GM12864 (cell line): ENCODE results near the gene SNAPIN.

ENCODE experiments used
- DNase-seq: peaks from one replicate; pipeline ENCODE4 v3.0.0-alpha.2; 2011; ENCODE audit warnings: low read depth
- H3K4me3 ChIP-seq: 2 replicates; pipeline ENCODE4 v1.5.1; 2011; ENCODE audit warnings: mild to moderate bottlenecking, low read depth, low read length, control low read depth
- CTCF ChIP-seq: IDR thresholded peaks from 2 replicates; pipeline ENCODE4 v1.5.1; 2011; ENCODE audit warnings: low read depth, mild to moderate bottlenecking, moderate library complexity, low read length, control low read depth, inconsistent platforms; ENCODE audit errors: missing control alignments

Gene SNAPIN

GRCh38 chr1:153684892-153685291 is 26.4 kb downstream of the SNAPIN start:
- TF ChIP-seq CTCF: no peak
- no peak overlapping the region for H3K4me3 ChIP-seq
- DNase-seq: no peak

- TF ChIP-seq CTCF: no peak
- DNase-seq: no peak
- H3K4me3 ChIP-seq: no peak overlapping the region
Measured at GRCh38 chr1:153685544-153686340, 27.2 kb downstream of the SNAPIN start.

GRCh38 chr1:153687346-153688125 is 29.0 kb downstream of the SNAPIN start:
- no peak for DNase-seq
- TF ChIP-seq CTCF: no peak
- H3K4me3 ChIP-seq: no peak overlapping the region

GRCh38 chr1:153688276-153688675 is 29.8 kb downstream of the SNAPIN start:
- DNase-seq: no peak
- no peak overlapping the region for H3K4me3 ChIP-seq
- TF ChIP-seq CTCF: no peak

- DNase-seq: no peak
- TF ChIP-seq CTCF: no peak
- no peak overlapping the region for H3K4me3 ChIP-seq
Measured at GRCh38 chr1:153688736-153689328, 30.3 kb downstream of the SNAPIN start.

GRCh38 chr1:153693466-153693865 is 35.0 kb downstream of the SNAPIN start:
- H3K4me3 ChIP-seq: no peak overlapping the region
- no peak for TF ChIP-seq CTCF
- DNase-seq: no peak
